Stimulated activated CD4-positive, alpha-beta T cell treated with anti-CD3 and anti-CD28 coated beads, Interleukin-1b, Interleukin-23, amount 100 ng/mL, for 4 hours (primary cell): ENCODE data around the gene ULBP2.
A peak's percentile ranks its signal among the peaks of the same experiment; 100 is the strongest.
"Not testable (repeated sequence)": the region's sequence is repeated elsewhere in the genome, so short reads cannot be mapped to it uniquely, and the experiment has no call there.

Experiments used
- DNase-seq, 2 donors: peaks; one replicate each; pipeline ENCODE4 v3.0.0-alpha.2; 2020; ENCODE audit warnings: low read depth in 2 of 2

The ULBP2 gene

GRCh38 chr6:149909701-149910470 lies 31.9 kb upstream of the ULBP2 start:
- DNase-seq, result no peak

GRCh38 chr6:149910721-149911151 lies 31.1 kb upstream of the ULBP2 start:
- no peak for DNase-seq

GRCh38 chr6:149912680-149913079 lies 29.1 kb upstream of the ULBP2 start:
- DNase-seq, result not testable (repeated sequence)

DNA sequence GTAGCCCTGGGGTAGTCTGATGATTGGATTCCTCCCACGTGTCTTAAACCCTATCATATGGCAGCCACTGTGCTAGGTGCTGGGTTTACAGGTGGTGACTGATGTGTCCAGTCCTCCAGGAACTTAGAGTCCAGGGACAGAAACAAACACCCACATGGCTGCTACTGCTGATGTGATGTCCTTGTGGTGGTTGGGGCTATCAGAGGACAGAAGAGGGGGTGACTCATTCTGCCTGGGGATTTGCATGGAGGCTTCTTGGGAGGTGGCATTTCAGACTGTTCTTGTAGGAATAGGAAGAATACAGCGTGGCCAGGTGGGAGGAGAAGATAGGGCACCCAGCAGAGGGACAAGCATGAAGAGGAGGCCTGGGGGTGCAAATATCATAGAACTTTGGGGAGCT lies 28.7 kb upstream of the ULBP2 start:
- DNase-seq, result no peak

DNA sequence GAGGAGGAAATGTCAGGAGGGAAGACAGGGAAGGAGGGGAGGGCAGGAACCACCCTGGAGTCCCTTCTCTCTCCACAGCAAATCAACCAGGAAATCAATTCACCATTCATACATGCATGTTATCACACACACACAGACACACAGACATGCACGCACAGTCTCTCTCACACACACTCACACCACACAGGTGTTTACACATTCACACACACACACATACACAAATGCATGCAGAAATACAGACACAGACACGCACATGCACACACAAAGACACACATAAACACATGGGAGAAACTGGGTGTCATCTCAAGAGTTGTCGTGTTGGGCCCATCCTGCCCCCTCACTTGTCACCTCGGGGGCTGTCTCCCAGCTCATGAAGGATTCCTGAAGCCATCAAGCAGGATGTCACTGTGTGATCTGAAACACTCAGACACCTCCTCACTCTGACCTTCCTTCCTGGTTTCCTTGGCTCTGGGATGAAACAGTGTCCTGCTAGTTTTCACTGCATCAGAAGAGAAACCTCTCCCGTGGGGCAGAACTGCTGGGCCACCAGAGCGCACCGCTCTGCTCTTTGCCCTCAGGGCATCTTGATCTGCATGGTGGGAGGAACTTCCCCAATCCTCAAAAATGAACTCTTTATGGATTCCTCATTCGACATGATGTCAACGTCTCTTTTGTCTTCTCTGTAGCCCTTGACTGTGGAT lies 28.1 kb upstream of the ULBP2 start:
- DNase-seq, result no peak

DNA sequence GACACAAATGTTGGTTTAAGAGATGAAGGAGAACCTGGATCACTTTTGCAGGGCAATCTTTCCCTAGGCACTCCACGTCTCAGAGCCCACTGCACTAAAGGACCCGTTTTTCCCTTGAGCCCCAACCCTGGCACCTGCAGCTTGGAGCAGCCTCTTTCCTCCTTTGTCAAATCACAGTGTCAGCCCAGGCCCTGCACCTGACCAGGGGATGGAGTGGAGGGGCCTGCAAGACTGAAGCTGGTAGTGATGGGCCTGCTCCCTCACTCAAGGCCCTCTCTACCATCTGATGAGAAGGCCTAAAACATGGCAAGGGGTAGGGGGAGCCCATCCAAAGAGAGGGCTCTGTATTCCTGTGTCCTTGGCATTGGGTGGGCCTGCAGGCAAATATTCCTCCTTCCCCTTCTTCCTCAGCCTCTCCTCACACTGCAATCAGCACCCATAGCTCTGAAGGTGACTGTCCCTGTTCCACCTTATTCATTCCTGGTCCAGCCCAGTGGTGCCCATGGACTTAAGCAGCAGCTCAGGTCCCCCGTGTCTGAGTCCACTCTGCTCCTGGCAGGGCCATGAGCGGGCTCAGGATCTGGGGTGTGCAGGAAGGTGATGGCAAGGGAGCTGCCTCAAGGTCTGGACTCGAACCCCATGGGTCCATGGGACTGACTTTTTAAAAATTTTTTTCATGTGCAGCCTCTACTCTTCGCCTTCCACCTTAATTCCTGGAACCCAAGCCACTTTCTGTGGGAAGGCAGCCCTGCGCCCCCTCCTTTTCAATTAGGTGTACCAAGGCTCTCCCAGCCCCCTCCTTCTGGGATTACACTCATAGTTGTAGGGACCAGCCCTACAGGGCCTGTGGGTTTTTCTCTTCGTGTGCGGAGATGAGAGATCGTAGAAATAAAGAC lies 25.6 kb upstream of the ULBP2 start:
- no peak for DNase-seq

DNA sequence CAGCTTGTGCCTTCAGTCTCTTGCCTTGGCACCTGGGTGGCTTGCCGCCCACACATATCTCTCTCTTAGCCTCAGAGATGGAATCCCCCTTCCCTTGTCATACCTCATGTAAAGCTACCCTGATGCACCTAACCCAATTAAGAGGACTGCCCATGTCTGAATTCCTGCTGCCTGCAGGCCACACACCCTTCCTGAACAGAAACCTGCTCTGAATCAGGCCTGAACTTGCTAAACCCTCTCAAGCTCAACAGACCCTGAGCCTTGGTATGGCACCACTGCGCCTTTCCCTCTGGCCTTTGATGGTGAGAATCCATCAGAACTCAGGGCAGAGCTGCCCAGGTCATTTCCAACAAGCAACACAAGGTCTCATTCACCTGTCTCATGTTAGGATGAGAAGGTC lies 24.1 kb upstream of the ULBP2 start:
- no peak for DNase-seq

DNA sequence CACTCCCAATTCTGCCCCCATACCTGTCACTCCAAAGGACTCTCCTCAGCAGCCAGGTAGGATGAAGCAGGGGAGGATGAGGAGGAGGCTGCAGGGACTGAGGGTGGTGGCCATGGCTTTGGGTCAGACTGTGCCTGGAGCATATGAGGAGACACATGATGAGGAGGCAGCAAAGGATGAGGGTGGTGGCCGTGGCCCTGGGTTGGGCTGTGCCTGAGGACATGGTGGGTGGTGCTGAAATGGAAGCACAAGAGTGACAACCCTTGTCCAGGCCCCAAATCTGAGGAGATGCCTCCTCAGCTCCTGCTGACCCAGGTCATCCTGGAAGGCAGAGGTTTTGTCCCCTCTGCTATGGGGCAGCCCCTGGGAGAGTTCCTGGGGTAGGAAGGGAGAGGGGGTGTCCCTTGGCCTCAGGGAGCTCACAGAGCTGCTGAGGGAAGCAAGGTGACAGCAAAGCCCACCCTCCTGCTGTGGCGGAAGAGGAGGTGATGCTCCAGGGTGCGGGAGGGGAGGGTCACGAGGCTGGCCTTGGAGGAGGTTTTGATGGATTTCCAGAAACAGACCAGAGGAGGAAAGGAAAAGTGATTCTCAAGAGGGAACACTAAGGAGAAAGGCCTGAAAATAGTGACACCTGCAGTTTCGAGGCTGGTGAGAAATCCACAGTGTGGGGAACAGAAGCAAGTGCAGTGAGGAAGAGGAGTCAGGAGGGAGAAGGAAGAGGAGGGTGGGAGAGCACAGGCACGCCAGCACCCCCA lies 23.5 kb upstream of the ULBP2 start:
- DNase-seq, result no peak

DNA sequence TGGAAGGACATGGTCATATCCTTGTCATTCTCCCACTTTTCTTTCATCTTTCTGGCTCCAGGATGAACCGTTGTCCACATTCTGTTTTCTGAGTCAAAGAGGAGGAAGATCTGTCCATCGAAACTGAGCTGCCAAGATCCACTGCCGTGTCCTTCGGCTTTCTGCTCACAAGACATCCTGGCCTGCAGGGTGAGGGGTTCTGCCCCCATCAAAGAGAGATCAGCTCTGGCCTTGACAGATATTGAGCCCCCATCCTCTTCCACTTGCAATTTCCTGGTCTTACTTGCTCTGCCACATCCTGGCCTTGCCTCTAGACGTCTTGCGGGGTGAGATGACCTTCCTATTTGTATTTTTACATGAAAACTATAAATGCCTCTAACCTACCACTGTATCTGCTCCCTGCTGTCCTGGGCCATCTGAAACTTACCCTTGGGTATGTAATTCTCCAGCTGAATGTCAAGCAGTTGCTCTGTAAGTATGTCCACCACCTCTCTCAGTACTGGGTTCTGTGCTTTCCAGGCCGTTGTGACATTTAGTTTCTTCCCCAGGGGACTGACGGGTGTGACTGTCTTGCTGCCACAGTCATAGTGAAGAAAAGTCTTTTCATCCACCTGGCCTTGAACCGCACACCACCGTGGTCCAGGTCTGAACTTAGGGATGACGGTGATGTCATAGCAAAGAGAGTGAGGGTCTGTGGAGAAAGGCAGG lies 22.5 kb upstream of the ULBP2 start:
- DNase-seq, result not testable (repeated sequence)

GRCh38 chr6:149919834-149920225 lies 22.0 kb upstream of the ULBP2 start:
- no peak for DNase-seq

- no peak for DNase-seq
Measured at GRCh38 chr6:149921361-149921760, 20.5 kb upstream of the ULBP2 start.

DNA sequence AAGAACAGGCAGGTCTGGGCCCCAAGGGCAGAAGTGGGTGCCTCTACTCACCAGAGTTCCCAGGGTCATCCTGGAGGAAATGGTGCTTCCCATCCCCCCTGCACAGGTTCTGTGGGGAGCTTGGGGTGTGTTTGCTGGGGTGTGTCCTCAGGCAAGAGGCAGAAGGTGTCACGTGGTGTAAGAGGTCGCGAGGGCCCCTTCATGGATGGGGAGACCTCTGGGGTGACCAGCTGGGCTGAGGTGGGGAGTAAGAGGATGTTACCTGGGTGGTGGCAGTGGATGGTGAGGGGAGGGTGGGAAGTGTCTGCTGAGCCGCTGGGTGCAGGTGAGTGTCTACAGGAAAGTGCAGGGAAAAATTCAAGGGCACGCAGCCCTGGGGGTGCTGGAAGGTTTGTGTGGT lies 19.7 kb upstream of the ULBP2 start:
- DNase-seq, result not testable (repeated sequence)

DNA sequence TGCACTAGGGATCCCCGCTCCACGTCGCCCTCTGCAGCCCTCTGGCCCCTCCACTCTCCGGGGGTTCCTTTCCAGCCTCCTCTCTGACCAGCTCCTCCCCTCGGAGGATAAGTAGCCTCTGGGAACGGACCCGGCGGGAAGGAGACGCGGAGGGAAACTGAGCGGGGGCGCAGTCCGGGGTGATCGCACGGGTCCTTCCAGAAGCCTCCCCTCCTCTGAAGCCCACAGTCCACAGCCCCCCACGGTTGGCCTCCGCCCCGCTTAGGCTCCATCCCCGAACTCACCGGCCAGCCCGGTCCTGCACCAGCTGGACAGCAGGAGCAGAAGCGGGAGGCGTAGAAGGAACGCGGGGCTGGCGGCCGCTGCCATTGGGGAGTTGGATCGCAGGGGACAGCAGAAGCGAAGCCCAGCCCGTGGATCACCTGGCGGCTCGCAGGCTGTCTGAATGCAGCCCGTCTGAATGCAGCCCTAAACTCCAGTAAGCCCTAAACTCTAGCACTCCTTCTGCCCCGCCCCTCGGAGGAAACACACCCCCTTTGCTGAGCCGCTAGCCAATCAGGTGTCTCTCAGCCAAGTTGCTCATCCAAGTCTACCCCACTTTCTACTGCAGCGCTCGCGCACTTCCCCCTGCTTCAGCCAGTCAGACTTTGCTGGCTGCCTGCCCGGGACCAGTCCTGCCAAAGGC lies 19.0 kb upstream of the ULBP2 start, which contains the start of gene RAET1G:
Gene RAET1G (minus strand): TSS at position 480 of the 685 bp plus-strand sequence. CDS start 111 bp downstream, at position 369.
- peak; percentile 68 to 71 for DNase-seq

DNA sequence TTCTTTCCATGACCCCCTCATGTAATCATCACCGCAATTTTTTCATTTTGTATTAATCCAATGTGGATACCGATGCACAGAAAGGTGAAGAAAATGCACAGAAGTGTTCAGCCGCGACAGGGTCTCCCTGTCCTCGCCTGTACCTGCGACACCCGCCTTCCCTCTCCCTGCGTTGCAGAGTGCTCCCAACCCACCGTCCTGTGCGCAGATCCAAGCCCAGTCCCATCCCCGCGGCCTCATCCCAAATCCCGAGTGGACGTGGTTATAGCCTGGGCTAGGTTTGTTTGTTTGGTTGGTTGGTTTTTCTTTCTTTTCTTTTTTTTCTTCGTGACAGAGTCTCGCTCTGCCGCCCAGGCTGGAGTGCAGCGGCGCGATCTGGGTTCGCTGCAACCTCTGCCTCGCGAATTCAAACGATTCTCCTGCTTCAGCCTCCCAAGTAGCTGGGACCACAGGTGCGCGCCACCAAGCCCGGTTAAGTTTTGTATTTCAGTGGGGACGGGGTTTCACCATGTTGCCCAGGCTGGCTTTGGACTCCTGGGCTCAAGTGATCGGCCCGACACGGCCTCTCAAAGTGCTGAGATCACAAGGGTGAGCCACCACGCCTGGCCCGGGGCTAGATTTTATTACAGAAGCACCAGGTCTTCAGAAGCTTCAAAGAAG lies 18.4 kb upstream of the ULBP2 start:
- no peak for DNase-seq

GRCh38 chr6:149924206-149924932 lies 17.4 kb upstream of the ULBP2 start:
- no peak for DNase-seq

DNA sequence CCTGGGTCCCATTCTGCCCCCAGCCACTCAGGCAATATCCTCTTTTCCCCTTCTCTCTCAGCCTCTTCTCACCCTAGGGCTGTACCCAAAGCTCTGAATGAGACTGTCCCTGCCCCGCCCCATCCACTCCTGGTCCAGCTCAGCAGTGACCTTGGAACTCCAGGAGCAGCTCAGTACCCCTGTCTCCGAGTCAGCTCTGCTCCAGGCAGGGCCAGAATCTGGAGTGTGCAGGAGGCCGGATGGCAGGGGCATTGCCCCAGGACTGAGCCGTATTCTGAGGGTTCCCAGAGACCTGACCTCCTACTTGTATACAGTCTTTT lies 16.9 kb upstream of the ULBP2 start:
- DNase-seq, result no peak

DNA sequence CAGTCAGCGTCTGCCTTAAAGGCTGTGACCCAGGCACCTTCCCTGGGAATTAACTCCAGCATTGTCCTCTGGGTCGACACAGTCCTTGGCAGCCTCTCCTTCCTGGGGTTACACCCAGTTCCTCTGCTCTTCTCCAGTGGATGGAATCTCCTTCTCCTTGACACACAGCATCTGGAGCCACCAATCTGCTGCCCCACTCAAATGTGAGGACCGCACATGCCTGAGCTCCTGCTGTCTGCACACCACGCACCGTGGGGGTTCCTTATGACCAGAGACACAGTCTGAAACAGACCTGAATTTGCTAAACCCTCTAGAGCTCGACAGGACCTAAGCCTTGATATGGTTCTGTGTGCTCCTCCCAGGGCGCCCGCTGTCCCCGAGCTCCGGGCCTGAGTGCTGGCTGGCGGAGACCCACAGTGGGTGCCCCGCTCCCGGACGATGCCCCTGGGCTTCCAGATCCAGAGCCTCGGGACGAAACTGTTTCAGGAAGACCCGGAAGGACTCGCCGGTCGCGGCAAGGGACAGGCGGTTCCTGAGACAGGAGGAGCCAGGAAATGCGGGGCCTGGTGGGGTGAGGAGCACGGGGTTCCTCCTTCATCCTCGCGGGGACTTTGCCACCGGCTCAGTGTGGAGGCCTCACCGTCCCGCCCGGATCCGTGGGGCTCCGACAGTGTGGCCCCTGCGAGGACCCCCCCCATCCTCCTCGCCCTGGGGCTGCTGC lies 16.4 kb upstream of the ULBP2 start:
- DNase-seq, result no peak

GRCh38 chr6:149925974-149926777 lies 15.6 kb upstream of the ULBP2 start:
- peak; percentile 63 to 69 for DNase-seq
